Measurements from ENCODE around the gene RUFY1. TPM values are rescaled to one million over a fixed set of nuclear protein-coding genes. Genes with fewer than 3 reads are reported as not detected.

The RUFY1 gene
- total RNA-seq, 1 donor from 2014 or later: 36.5 TPM

DNA sequence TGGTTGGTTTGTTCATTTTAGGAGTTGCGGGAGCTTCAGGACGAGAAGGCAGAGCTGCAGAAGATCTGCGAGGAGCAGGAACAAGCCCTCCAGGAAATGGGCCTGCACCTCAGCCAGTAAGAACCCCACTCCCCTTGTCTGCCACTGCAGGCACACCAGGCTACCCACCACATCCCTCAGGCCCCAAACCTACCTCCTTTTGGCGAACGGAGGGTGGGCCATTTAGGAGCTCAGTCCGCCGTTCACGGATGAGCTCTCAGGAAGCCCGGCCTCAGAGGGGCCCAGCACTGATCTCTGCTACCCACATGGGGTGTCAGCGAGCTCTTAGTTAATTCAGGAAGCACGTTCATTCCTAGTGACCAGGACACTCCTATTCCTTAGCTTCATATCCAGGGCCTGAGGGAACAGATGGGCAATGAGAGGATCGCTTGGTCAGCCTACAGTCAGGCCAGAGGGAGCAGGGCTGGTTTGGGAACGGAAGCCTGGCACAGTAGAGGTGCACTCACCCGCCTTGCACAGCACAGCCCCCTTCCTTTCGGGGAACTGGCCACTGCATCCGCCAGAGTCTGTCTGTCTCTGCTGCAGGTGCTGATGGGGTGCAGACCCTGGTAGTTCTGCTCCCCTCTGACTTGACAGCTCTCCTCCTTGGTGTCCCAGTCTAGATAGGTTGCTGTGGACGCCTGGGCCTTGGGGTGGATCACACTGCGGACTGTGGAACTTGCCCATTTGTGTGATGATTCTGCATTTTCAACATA lies 51.7 kb downstream of the RUFY1 start:
- DNase-seq (ENCODE audit: extremely low read depth, low read depth, low spot score): no peak

DNA sequence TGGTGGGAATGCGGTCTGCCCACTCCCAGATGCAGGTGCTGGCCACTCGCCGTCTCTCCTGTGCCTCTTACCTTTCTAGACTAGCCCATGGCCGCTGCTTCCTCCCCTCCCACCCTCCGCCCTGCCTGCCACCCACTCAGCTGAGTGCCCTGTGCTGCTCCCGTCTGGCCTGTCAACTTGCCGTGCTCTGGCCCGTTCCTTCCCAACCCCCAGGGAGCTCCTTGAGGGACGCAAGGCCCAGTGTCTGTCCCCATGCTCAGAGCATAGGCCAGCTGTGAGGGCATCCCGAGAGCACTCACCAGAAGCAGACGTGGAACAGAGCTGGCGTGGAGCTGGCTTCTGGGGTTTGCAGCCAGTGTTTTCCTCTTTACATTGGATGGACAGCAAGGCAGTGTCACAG lies 53.0 kb downstream of the RUFY1 start:
- no peak for DNase-seq (ENCODE audit: extremely low read depth, low read depth, low spot score)

DNA sequence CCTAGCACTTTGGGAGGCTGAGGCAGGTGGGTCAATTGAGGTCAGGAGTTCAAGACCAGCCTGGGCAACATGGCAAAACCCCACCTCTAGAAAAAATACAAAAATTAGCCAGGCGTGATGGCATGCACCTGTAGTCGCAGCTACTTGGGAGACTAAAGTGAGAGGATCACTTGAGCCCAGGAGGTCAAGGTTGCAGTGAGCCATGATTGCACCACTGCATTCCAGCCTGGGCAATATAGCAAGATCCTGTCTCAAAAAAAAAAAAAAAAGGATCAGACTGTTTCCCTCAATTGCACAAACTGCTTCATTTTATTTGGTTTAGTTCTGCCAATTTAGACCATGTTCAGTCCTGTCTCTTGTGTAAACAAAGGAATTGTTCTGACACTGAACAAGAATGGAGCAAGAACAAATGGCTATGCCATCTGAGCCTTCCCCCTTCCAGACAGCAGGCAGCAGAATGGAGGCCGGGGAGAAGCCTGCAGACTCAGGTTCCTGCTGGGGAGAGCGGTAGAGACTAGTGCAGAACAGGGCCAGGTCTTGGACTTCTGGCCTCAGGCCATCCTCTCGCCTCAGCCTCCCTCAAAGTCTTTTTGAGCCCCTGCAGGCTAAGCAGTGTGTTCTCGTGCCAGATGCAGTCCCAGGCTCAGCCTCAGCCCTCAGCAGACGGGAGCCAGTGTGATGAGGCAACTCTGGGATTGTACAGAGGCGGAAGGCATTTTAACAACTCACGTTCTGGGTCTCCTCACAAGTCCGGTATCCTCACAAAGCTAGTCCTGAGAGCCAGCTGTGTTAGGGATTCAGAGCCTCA lies 54.9 kb downstream of the RUFY1 start:
- no peak for DNase-seq (ENCODE audit: extremely low read depth, low read depth, low spot score)

DNA sequence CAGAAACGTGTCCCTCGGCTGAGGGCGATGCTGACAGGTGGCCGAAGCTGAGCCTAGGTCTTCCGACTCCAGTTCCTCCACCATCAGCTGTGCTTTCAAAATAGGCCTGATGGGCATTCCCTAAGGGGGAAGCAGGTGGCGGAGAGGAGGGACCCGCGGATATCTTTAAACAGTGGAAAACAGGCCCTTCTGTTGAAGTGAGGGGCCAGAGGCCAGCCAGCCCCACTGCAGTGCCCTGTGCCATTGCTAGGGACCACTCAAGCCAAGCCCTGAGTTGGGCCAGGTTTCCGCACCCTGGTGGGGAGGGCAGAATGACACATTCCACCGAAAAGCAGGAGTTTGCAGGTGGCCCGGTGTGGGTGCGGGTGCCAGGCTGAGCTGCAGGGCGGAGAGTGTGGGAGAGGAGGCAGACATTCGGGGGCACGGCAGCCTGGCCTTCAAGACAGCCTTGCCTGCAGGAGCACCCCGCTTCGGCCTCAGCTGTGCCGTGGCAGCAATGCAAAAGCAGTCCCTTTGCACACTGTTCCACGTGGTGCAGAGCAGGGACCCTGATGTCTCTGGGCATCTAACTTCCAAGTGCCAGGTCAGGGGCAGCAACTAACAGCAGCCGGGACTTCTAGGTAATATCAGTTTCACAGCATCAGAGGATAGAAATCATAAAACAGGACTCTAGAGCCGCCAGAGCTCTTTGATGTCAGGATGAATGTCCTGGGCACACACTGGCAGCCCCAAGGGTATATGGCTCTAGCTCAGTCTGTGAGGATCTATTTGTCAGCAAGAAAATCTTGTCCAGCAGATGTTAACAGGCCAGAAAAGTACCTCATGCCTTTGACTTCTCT lies 55.9 kb downstream of the RUFY1 start:
- no peak for DNase-seq (ENCODE audit: extremely low read depth, low read depth, low spot score)

DNA sequence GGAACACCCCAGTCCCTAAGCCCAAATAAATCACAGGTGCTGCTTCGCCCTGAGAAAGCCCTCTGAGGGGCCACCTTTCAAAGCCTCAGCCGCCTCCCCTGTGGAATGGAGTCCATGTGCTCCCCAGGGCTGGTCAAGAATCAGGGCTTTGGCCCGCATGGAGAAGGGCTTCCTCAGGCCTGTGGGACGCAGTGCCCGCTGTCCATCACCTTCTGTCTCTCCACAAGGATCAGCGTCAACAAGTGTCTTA lies 56.5 kb downstream of the RUFY1 start:
- no peak for DNase-seq (ENCODE audit: extremely low read depth, low read depth, low spot score)

DNA sequence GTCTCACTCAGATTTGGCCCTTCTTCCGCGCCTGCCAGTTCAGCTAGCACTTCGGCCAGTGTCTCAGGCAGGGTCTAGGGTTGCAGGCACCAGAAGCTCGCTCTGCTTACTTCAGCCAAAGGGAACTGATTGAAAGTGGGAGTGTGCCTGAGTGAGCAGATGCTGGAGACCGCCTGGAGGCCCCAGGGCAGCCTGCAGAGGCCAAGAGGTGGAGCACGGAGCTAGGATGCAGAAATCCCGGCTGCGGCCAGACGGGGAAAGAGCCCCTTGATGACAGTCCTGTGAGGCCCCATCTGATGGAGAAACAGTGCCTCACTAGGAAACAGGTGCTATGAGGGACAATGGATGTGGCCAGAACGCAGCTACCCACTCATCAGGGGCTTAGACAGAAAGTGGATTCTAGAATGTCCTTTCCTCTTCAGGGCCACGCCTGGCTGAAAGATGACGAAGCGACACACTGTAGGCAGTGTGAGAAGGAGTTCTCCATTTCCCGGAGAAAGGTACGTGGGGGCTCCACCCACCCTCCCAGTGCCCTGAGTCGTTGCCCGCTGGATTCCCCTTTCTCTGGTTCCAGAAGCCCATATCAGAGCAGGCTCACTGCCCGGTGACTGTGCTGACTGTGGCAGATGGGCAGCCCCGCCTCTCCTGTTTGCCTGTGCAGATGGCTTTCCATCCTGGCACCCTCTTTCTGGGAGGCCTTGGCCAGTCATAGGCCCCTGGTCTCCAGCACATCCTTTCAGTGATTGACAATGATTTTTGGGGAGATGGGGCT lies 57.0 kb downstream of the RUFY1 start:
- no peak for DNase-seq (ENCODE audit: extremely low read depth, low read depth, low spot score)

DNA sequence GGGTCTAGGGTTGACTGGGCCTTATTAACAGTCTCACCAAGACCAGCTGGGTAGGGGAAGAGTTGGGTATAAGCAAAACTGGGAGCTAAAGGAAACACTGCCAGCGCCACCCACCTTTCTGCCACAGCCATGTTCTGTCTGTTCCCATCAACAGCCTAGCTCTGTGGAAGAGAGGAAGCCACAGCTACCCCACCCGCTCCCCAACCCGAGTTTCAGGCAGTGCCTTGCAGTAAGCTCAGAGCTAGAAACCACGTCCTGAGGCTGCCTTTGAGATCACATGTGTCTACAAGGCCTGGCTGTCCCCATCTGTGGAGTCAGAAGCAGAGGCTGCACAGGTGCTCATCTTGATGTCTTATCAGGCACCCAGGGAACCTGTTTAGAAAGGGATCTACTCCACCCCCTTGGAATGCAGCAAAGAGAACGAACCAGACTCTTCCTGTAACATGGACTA lies 57.8 kb downstream of the RUFY1 start:
- DNase-seq (ENCODE audit: extremely low read depth, low read depth, low spot score): no peak

DNA sequence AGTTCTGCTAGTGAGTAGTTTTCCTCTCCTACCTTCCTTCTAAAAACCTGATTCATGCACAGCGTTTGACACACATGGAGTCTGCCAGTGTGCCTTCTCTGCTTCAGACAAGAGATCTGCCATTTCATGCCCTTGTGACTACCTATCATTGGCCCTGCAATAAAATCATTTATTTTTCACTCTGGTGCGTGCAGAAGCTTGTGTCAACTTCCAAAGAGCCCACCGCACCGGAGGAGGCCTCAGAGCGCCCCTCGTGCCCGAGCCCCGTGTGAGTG lies 59.4 kb downstream of the RUFY1 start:
- no peak for DNase-seq (ENCODE audit: extremely low read depth, low read depth, low spot score)

DNA sequence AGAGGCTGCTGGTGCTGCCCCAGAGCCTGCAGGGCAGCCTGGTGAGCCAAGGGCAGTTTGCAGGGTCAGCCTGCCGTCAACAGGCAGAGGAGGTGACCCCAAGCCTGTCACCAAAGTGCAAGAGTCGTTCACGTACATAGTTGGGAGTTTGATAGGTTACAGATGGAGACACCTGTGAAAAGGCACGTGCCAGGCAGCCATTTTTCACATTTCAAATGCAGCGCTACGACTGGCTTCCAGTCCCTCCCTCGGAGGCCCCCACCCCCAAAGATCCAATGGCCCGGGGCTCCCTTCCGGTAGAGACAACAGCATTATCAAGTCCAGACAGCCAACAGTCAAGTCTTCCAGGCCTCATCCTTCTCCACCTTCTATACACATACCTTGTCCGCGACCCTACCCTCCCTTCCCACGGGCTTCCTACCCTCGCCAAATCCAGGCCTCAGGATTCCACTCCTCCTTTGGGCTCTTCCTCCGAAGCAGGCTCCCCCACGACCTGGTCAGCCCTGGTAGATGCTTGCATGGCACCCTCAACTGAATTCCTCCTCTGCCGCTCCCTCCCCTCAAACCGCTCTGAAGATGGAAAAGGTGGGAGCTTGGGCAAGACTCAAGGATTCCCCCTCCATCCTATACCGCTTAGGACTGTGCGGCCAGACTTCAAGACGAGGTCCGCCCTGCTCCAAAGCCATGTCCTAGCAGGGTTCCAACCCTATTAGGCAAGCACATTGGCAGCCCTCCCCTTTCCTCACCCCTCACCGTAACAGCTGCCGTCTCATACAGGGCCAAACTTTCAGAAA lies 60.0 kb downstream of the RUFY1 start:
- no peak for DNase-seq (ENCODE audit: extremely low read depth, low read depth, low spot score)

DNA sequence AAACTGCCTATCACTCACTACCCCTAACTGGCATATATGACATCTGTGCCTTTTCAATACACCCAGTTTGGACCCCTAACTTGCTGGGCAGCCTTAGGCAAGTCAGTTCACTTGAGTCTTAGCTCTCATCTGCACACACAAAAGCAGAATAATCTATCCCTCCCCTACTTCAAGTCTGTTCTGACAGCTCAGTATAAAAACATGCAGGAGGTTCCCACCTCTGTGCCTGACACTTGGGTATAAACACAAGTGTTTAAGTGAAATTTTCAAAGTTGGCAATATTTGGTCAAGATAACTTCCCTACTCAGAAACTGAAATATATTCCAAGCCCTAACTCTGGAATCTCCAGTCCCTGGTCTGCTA lies 60.5 kb downstream of the RUFY1 start:
- no peak for DNase-seq (ENCODE audit: extremely low read depth, low read depth, low spot score)

DNA sequence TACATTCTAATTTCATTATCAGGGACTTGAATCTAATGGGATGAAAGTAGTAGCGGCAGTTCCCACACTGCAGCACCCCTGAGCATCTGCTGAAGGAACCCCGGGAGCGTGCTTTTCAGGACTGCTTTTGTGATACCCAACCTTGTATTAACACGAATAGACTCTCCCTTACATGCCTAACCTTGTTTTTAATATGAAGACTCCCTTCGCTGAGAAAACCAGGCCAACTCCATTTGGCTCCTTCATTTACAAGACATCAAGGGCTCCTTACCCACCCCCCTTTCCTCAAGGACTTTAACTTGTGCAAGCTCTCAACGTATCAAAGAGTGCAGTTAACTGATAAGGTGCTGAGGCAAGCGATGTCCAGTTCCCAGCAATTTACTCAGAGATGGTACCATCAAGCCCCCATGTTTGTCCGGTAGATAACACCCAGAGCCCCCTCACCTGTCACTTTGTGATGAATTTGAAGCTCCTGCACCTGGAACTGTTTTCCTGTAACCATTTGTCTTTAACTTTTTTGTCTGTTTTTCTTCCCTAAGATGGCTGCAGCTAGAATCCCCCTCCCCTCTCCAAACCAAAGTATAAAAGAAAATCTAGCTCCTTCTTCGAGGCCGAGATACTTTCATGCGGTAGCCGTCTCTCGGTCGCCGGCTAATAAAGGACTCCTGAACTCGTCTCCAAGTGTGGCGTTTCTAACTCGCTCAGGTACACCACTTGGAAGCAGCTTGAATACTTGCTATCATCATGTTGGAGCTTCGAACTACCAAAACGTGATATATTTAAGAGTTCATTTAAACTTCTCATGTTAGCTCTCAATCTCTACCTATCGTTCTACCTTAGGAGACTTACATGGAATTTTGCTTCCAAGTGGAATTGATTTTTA lies 62.5 kb downstream of the RUFY1 start:
- no peak for DNase-seq (ENCODE audit: extremely low read depth, low read depth, low spot score)

DNA sequence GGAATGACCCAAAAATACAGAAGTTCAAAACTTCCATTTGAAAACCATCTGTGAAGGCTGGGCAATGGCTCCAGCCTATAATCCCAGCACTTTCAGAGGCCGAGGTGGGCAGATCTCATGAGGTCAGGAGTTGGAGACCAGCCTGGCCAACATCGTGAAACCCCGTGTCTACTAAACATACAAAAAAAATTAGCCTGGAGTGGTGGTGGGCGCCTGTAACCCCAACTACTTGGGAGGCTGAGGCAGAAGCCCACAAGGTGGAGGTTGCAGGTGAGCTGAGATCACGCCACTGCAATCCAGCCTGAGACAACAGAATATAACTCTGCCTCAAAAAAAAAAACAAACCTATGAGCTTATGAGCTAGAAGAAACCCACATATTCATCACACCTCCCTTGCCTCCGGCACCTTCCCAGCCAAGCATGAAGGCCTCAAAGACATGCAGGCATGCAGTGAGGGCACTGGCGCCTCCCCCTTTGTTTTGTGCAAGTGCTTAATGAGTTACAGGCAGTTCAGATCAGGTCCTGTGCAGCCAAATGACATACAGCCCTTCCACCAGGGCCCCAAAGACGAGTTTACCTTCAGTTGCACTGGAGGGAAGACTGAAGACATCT lies 63.2 kb downstream of the RUFY1 start:
- no peak for DNase-seq (ENCODE audit: extremely low read depth, low read depth, low spot score)

DNA sequence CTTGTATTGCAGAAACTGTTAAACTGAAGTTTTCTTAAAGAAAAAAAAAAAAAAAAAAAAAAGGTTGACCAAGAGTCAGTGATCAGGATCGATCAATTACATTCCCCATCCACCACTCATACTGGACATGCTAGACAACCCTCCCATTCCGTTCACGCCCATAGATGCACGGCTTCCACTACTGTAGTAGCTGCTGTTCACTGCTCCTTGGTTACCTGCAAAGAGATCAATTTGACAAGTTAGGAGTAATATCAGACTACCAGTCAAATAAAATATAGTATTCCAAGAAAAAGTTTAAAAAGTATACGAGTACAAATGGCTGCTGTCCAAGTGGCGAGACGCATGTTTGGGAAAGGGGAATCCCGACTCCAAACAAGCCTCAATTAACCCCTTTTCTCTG lies 64.4 kb downstream of the RUFY1 start:
- no peak for DNase-seq (ENCODE audit: extremely low read depth, low read depth, low spot score)

DNA sequence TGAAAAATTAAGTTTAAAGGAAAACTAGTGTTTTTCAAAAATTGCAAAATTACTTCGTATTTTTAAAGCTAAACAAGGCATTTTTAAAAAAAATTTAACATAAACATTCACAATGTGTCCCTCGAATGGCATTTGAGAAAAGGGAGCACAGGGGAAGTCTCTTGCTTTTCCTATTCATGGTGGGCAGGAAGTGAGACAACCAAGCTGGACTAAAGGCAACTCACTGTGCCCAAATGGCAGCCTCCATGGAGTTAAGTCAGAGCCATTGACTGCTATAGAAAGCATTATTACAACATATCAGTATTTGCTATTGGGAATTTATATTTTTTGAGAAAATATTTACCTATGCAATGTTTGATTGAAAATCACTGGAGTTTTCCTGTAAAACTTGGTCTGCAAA lies 64.8 kb downstream of the RUFY1 start:
- no peak for DNase-seq (ENCODE audit: extremely low read depth, low read depth, low spot score)

DNA sequence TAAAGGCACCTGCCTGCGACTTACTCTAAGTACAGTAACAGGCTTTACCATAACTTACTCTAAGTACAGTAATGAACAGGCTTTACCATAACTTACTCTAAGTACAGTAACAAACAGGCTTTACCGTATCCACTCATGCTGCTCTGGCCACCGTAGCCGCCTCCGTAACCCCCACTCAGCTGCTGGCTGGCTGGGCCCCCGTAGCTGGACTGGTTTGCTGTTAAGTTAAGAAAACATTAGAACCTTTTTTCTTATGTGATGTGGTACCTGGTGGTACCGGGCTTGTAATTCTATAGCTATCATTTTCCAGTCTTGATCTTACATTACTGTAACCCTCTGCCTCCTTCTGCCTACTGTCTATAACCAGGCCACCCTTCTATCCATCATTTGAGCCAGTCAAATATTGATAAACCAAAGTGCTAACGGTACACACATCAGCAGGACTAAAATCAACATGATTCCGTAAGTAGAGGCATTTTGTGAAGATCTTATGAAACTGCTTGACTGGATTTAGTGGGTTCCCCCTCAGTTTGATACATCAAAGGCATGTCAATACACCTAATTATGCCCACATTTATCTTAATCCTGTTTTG lies 65.7 kb downstream of the RUFY1 start:
- no peak for DNase-seq (ENCODE audit: extremely low read depth, low read depth, low spot score)

DNA sequence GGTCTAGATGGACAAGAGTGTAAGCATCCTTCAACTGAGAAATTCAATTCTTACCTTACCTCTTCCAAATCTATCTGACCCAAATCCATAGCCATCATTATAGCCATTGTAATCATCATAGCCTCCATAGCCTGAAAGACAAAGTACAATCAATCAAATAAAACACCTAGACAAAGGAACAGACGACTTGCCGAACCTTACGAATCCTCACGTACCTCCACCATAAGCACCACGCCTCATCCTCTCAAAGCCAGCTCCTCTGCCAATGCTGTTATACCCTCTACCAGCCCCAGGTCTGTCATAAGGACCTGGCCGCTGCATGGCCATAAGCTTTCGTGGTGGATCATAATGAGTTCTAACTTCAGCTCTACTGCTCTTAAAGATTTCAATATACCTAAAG lies 67.6 kb downstream of the RUFY1 start:
- DNase-seq (ENCODE audit: extremely low read depth, low read depth, low spot score): no peak

DNA sequence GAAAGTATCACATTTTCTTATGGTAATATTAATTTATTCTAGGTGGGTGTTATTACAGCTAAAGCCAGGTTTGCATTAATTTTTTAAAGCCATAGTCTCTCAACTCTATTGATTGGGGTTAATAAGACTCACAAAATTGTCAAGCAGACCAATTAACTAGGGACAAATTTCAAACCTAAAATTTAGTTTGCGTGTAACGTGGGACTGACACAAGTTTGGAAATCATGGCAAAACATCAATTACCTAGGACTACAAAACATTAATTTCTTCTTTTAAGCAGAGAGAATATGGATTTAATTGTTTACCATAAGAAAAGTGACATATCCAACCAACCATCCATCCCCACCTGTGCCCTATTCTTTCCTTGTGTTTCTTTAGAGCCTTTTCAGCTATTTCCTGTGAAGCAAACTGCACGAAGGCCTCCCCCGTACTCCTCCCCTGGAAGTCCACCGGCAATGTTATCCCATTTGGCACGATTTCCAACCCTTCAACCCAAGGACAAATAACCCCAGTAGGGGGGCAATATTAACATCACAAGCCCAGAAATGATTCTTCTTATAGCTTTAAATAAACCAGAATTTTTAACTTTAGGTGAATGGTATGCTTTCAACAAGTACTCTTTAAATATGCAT lies 68.7 kb downstream of the RUFY1 start:
- no peak for DNase-seq (ENCODE audit: extremely low read depth, low read depth, low spot score)

DNA sequence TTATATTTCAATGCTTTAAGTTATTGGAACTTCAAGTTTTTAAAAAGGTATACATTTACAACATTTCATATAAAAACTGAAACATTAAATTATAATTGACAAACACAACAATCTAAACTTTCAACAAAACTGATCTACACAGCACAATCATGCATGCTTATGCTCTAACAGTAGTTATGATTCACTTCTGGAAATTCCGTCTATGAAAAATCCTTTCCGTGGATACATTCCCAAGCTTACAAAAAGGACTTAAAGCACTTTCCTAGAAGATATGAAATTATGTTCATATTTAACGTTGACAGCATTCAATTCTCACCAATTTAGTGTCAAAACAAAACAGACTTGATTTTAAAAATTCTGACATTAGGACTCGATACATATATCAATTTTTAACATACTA lies 69.4 kb downstream of the RUFY1 start:
- DNase-seq (ENCODE audit: extremely low read depth, low read depth, low spot score): no peak

Data from glomerular endothelial cell (primary cell).